Activated T-cell treated with anti-CD3 and anti-CD28 coated beads for 1 hour (primary cell): ENCODE data around the gene PPDPF.

Experiments used
- DNase-seq: peaks from one replicate; pipeline ENCODE4 v3.0.0-alpha.2; 2020; ENCODE audit warnings: low read depth

PPDPF gene

GRCh38 chr20:63522091-63522868 is 1.7 kb downstream of the PPDPF start:
- DNase-seq: no peak

GRCh38 chr20:63522981-63523611 is 2.5 kb downstream of the PPDPF start:
- DNase-seq: no peak

GRCh38 chr20:63525185-63525584 is 4.6 kb downstream of the PPDPF start:
- no peak for DNase-seq

- no peak for DNase-seq
Measured at GRCh38 chr20:63525971-63526370, 5.4 kb downstream of the PPDPF start.

- DNase-seq: no peak
Measured at GRCh38 chr20:63527184-63527583, 6.6 kb downstream of the PPDPF start.

GRCh38 chr20:63529180-63529860 is 8.8 kb downstream of the PPDPF start:
- no peak for DNase-seq

- DNase-seq: no peak
Measured at GRCh38 chr20:63529861-63530787, 9.6 kb downstream of the PPDPF start.

- no peak for DNase-seq
Measured at GRCh38 chr20:63530788-63531160, 10.2 kb downstream of the PPDPF start.

GRCh38 chr20:63531686-63532448 is 11.3 kb downstream of the PPDPF start:
- DNase-seq: no peak

- no peak for DNase-seq
Measured at GRCh38 chr20:63532449-63532971, 11.9 kb downstream of the PPDPF start.

- DNase-seq: no peak
Measured at GRCh38 chr20:63533388-63533787, 12.8 kb downstream of the PPDPF start.

GRCh38 chr20:63533871-63534393 is 13.4 kb downstream of the PPDPF start:
- no peak for DNase-seq

- no peak for DNase-seq
Measured at GRCh38 chr20:63534427-63534830, 13.9 kb downstream of the PPDPF start.

- no peak for DNase-seq
Measured at GRCh38 chr20:63534831-63535651, 14.5 kb downstream of the PPDPF start.

- no peak for DNase-seq
Measured at GRCh38 chr20:63536241-63536977, 15.8 kb downstream of the PPDPF start.

- DNase-seq: no peak
Measured at GRCh38 chr20:63536997-63537524, 16.5 kb downstream of the PPDPF start, which contains the start of gene PTK6. Gene PTK6 (minus strand): TSS chr20:63537376. CDS start chr20:63537314, 62 bp downstream.

GRCh38 chr20:63537525-63538203 is 17.1 kb downstream of the PPDPF start:
- peak; percentile 88 for DNase-seq
